ENCODE data around the gene RD3L. TPM values are rescaled to one million over a fixed set of nuclear protein-coding genes. Genes with fewer than 3 reads are reported as not detected.
"Not testable (repeated sequence)": the region's sequence is repeated elsewhere in the genome, so short reads cannot be mapped to it uniquely, and the experiment has no call there.

The RD3L gene
- total and polyA plus RNA-seq, 11 donors = 4.3 to 42.5 (median 25.5) TPM

DNA sequence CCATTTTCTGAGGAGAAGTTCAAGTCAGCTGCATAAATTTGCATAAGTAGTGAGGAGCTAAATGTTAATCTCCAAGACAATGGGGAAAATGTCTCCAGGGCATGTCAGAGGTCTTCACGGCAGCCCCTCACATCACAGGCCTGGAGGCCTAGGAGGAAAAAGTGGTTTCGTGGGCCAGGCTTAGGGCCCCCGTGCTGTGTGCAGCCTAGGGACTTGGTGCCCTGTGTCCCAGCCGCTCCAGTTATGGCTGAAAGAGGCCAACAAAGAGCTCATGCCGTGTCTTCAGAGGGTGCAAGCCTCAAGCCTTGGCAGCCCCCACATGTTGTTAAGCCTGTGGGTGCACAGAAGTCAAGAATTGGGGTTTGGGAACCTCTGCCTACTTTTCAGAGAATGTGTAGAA, 41.9 kb upstream of the RD3L start:
- no peak overlapping the region for H3K4me3 ChIP-seq
- TF ChIP-seq POLR2A (IDR thresholded peaks at IDR 0.05) (no peak), CTCF (IDR thresholded peaks at IDR 0.05) (no peak)
- no peak overlapping the region for H3K27ac ChIP-seq
- H3K4me1 ChIP-seq = no peaks in the 10 kb centered on the region
- H3K36me3 ChIP-seq = no peaks in the 10 kb centered on the region
- WGBS, 4 donors = 77 to 89% (median 86%) methylated on average over 5 of the region's 5 CpGs
- no peak for ATAC-seq
- peaks cover 0 to 8% (median 0%) of the 10 kb centered on the region in 12 donors for H3K9me3 ChIP-seq
- intact Hi-C loops (cut with DNase I) = loop anchor here in 6 of 10 donors (5.0 to 10.0 kb wide), 6 partner anchors 79 to 412 kb away; no protein-coding TSS in a partner anchor
- no peaks in the 10 kb centered on the region for H3K27me3 ChIP-seq
- no peak for DNase-seq

DNA sequence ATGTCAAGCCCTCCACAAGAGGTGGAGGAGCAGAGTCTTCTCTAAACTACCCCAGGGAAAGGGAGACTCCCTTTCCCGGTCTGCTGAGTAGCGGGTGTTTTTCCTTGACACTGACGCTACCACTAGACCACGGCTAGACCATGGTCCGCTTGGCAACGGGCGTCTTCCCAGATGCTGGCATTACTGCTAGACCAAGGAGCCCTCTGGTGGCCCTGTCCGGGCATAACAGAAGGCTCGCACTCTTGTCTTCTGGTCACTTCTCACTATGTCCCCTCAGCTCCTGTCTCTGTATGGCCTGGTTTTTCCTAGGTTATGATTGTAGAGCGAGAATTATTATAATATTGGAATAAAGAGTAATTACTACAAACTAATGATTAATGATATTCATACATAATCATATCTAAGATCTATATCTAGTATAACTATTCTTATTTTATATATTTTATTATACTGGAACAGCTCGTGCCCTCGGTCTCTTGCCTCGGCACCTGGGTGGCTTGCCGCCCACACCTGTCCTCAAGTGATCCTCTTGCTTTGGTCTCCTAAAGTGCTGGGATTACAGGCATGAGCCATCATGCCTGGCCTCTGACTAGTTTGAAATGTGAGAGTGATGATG, 38.4 kb upstream of the RD3L start:
- intact Hi-C loops (cut with DNase I) = loop anchor here in 6 of 10 donors (5.0 to 10.0 kb wide), 6 partner anchors 76 to 408 kb away; no protein-coding TSS in a partner anchor
- not testable (repeated sequence) for ATAC-seq, H3K9me3 ChIP-seq, H3K27ac ChIP-seq, H3K27me3 ChIP-seq, H3K4me1 ChIP-seq, H3K4me3 ChIP-seq, H3K36me3 ChIP-seq
- WGBS, 4 donors = 37 to 53% (median 39%) methylated on average over 14 of the region's 14 CpGs
- peak; percentile 40 to 74 (median 69) for DNase-seq
- peak; percentile 56 to 74 (median 70) for TF ChIP-seq CTCF (IDR thresholded peaks at IDR 0.05)

- Histone ChIP-seq H3K4me1 (peaks cover 0 to 6% (median 0%) of the 10 kb centered on the region in 12 donors), H3K27me3 (no peaks in the 10 kb centered on the region), H3K36me3 (no peaks in the 10 kb centered on the region), H3K27ac (no peak overlapping the region), H3K9me3 (no peaks in the 10 kb centered on the region), H3K4me3 (no peak overlapping the region)
- intact Hi-C loops (cut with DNase I) = loop anchor here in 3 of 10 donors (10.0 kb wide), 2 partner anchors 170 to 400 kb away; no protein-coding TSS in a partner anchor
- no peak for DNase-seq
- no peak for ATAC-seq
- 80 to 87% (median 82%) methylated on average over 2 of the region's 2 CpGs for WGBS, 4 donors
- TF ChIP-seq POLR2A (IDR thresholded peaks at IDR 0.05) (no peak), CTCF (IDR thresholded peaks at IDR 0.05) (no peak)
Measured at GRCh38 chr14:103974575-103974974, 32.2 kb upstream of the RD3L start.

GRCh38 chr14:103973354-103973753, 31.0 kb upstream of the RD3L start:
- TF ChIP-seq POLR2A (IDR thresholded peaks at IDR 0.05) (no peak), CTCF (IDR thresholded peaks at IDR 0.05) (no peak)
- Histone ChIP-seq H3K4me1 (peaks cover 0 to 7% (median 0%) of the 10 kb centered on the region in 12 donors), H3K27ac (no peak overlapping the region), H3K36me3 (no peaks in the 10 kb centered on the region), H3K9me3 (no peaks in the 10 kb centered on the region), H3K4me3 (no peak overlapping the region), H3K27me3 (no peaks in the 10 kb centered on the region)
- WGBS, 4 donors = 24 to 46% (median 38%) methylated on average over 4 of the region's 4 CpGs
- DNase-seq (no peak), ATAC-seq (peak in 3 of 4 donors; percentile 29 to 64 (median 36))
- intact Hi-C loops (cut with DNase I) = loop anchor here in 3 of 10 donors (10.0 kb wide), 2 partner anchors 169 to 399 kb away; no protein-coding TSS in a partner anchor

All from heart left ventricle (tissue), 16 donors.